Stimulated activated CD8-positive, alpha-beta memory T cell treated with anti-CD3 and anti-CD28 coated beads, Interleukin-4, amount 100 ng/mL, for 1 hour (primary cell): ENCODE measurements around the gene WIPF2.

ENCODE experiments used
- DNase-seq, 2 donors: peaks; one replicate each; pipeline ENCODE4 v3.0.0-alpha.2; 2020; ENCODE audit warnings: low read depth in 2 of 2, low spot score in 1 of 2

Gene WIPF2

GRCh38 chr17:40325156-40326013, 106.3 kb downstream of the WIPF2 start:
- DNase-seq = no peak

DNA sequence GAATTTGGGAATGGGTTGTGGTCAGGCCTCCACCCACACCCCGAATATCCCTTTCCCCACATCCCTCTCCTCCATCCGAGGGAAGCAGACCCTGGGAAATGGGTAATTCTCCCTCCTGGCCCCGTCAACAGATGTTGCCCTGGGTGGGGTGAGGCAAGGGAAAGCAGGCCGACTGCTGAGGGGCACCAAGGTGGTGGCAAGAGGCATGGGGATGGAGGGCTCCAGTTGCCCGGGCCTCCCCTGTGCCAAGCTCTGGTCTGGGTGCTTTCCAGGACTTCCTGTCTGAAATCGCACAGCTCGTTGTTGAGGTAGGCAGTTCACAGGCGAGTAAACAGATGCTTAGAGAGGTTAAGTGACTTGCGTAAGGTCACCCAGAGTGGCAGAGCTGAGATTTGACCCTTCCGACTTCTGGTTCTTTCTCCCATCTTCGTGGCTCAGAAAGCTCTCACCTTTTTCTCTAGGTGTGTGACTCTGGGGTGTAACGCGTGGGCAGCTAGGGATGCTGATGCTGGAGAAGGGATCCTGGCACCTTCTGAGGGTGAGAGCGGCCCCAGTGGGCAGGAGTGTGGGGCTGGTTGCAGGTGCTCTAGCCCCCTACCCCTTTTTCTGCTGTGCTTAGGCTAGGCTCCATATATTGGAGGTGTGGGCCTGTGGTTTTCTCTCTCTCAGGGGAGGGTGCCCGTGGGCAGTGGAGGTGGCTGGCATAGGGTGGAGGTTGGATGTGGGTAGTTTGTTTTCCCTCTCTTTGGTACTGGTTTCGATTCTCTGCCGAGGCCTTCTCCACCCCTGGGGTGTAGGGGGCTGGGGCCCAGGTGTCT, 107.1 kb downstream of the WIPF2 start:
- DNase-seq = no peak

GRCh38 chr17:40326832-40327199, 107.7 kb downstream of the WIPF2 start:
- no peak for DNase-seq

- no peak for DNase-seq
Observed at GRCh38 chr17:40327244-40327729, 108.2 kb downstream of the WIPF2 start.

DNA sequence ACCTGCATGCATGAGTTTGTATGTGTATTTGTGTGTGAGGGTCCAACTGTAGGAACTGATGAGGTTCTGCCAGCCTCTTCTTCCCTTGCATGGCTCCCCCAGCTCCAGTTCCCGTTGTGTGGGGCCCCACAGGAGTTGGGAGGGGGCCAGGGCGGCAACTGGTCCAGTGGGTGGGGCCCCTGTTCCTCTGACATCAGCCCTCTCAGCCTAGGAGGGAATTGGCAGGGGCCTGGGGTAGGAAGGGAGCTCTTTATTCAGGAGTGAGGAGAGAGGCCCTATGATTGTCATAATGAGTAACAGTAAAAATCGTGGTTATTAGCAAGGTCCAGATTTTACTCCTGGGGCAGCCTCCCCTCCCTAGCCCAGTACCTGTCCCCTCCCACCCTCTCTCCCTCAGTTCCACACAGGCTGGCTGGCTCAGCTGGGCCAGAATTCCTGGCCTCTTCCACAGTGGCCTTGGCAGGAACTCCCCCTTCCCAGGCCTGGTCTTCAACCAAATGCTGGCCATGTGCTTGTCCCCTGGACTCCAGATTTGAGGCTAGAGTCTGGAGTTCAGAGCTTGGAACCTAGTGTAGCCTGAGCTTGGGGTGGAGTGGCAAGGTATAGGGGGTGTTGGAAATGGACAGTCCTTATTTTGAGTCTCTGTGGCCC, 108.8 kb downstream of the WIPF2 start:
- DNase-seq = no peak

GRCh38 chr17:40328386-40328766, 109.3 kb downstream of the WIPF2 start:
- no peak for DNase-seq

DNA sequence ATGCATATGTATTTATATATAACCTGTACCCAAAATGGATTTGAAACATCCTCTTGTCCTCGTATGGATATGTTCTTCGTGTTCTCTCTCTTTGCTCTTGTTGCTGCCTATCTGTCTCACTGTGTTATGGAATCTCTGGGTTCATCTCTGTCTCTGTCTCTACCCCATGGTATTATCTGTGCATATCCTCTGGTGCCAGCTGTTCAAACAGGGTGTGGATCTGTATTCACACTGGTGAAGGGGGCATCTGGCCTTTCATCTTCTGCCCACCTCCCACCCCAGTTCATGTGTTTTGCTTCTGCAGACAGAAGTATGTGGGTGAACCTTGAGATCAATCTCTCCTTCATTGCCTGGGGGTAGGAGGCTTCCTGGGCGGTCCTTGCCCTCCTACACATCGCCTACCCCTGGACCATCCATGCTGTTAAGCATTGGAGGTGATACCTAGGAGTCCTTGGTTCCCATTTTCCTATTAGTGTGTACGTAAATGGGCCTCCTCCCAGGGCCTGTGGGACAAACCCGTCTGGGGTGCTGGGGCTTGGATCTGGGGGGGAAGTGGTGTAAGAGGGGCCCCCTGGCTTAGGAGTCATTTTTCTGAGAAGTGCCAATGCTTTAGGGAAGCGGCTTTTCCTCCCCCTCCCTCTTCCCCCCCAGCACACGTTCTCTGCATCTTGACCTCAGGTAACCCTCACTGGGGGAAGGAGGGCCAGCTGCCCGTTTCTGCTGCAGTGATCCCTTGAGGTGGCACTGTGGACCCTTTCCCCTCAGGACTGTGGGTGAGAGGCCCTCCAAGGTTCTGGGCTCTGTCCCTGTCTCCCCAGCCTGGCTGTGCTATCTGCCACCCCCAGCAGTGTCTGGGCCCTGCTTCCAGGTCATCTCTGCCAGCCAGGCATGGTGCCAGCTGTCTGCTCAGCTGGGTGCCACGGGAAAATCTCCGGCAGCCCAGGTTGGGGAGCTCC, 111.0 kb downstream of the WIPF2 start:
- DNase-seq = no peak

GRCh38 chr17:40330850-40331470, 111.9 kb downstream of the WIPF2 start:
- DNase-seq = no peak

GRCh38 chr17:40331743-40332641, 112.9 kb downstream of the WIPF2 start:
- DNase-seq = no peak
